Peyer's patch (tissue), 4 donors: ENCODE results near the gene NKAPD1. TPM values are rescaled to one million over a fixed set of nuclear protein-coding genes. Genes with fewer than 3 reads are reported as not detected.
A peak's percentile ranks its signal among the peaks of the same experiment; 100 is the strongest.
"Not testable (repeated sequence)": the region's sequence is repeated elsewhere in the genome, so short reads cannot be mapped to it uniquely, and the experiment has no call there.

Experiments
- DNase-seq, 3 donors: peaks; one replicate each; pipeline ENCODE4 v3.0.0-alpha.2; 2017 to 2019
- H3K27ac ChIP-seq, 4 donors: fragments of 200-600 bp; sonication (generic); one replicate each; pipeline ENCODE4 v1.5.1; 2016 to 2019
- H3K27me3 ChIP-seq, 2 donors: fragments of 200-600 bp; sonication (generic); one replicate each; pipeline ENCODE4 v1.5.1; 2019
- H3K36me3 ChIP-seq, 3 donors: fragments of 200-600 bp; sonication (generic); one replicate each; pipeline ENCODE4 v1.5.1; 2016 to 2019
- H3K4me1 ChIP-seq, 4 donors: fragments of 200-600 bp; sonication (generic); one replicate each; pipeline ENCODE4 v1.5.1; 2016 to 2019
- H3K4me3 ChIP-seq, 4 donors: fragments of 200-600 bp; sonication (generic); 1 replicate in 3 of 4; 2 replicates in 1 of 4; pipeline ENCODE4 v1.5.1; 2016 to 2019; ENCODE audit warnings: mild to moderate bottlenecking in 1 of 4
- H3K9me3 ChIP-seq, 4 donors: fragments of 200-600 bp; sonication (generic); one replicate each; pipeline ENCODE4 v1.5.1; 2016 to 2019; ENCODE audit warnings: mild to moderate bottlenecking in 1 of 4
- CTCF ChIP-seq, 6 experiments: fragments of 450-650 bp in 4 of 6; fragments of 200-600 bp in 2 of 6; sonication (generic) in 1 of 6; IDR thresholded peaks; one replicate each; pipeline ENCODE4 v1.5.1; 2017 to 2019; ENCODE audit warnings: antibody characterized with exemption in 6 of 6, mild to moderate bottlenecking in 3 of 6, moderate library complexity in 1 of 6
- POLR2A ChIP-seq, 2 donors: fragments of 450-650 bp; IDR thresholded peaks; one replicate each; pipeline ENCODE4 v1.5.1; 2017; ENCODE audit warnings: antibody characterized with exemption in 2 of 2, mild to moderate bottlenecking in 2 of 2, moderate library complexity in 2 of 2
- total RNA-seq, 4 donors: library from RNA; depleted of rRNA; stranded (reverse); fragments of >200 nt; gene quantifications; one replicate each; pipeline ENCODE4 v1.1.0, GENCODE V29; 2016

Gene NKAPD1
- total RNA-seq, 4 donors from 2014 or later = 10.1 to 28.1 (median 11.8) TPM

GRCh38 chr11:112082729-112083128 is 8.6 kb downstream of the NKAPD1 start:
- no peaks in the 10 kb centered on the region for H3K9me3 ChIP-seq
- TF ChIP-seq POLR2A (IDR thresholded peaks at IDR 0.05) = no peak
- TF ChIP-seq CTCF (IDR thresholded peaks at IDR 0.05) = no peak
- H3K27ac ChIP-seq = no peak overlapping the region
- no peaks in the 10 kb centered on the region for H3K27me3 ChIP-seq
- H3K4me1 ChIP-seq = peaks cover 0 to 13% (median 7%) of the 10 kb centered on the region in 4 donors
- no peak for DNase-seq
- peaks cover 0 to 70% (median 3%) of the 10 kb centered on the region in 3 donors for H3K36me3 ChIP-seq
- H3K4me3 ChIP-seq = no peak overlapping the region

- peaks cover 0 to 70% (median 0%) of the 10 kb centered on the region in 3 donors for H3K36me3 ChIP-seq
- H3K4me1 ChIP-seq = peaks cover 0 to 39% (median 7%) of the 10 kb centered on the region in 4 donors
- peak overlapping the region; percentile 80 to 93 (median 83) for H3K4me3 ChIP-seq
- peak in 1 of 3 donors; percentile 28 for DNase-seq
- TF ChIP-seq CTCF (IDR thresholded peaks at IDR 0.05) (no peak), POLR2A (IDR thresholded peaks at IDR 0.05) (no peak)
- no peaks in the 10 kb centered on the region for H3K9me3 ChIP-seq
- peak overlapping the region; percentile 71 to 84 (median 76) for H3K27ac ChIP-seq
- H3K27me3 ChIP-seq = no peaks in the 10 kb centered on the region
Observed at GRCh38 chr11:112085822-112086421, 11.8 kb downstream of the NKAPD1 start.

GRCh38 chr11:112086422-112087191 is 12.5 kb downstream of the NKAPD1 start, which contains the start of the genes SDHD and TIMM8B:
SDHD (plus strand) TSS chr11:112086873; CDS start chr11:112086908, 35 bp downstream.
TIMM8B (minus strand) TSS chr11:112086756; CDS start chr11:112086723, 33 bp downstream.
- H3K4me3 ChIP-seq = peak within 1 kb of the TSS; percentile 80 to 93 (median 83)
- TF ChIP-seq CTCF (IDR thresholded peaks at IDR 0.05) = peak in 4 of 6 experiments; percentile 5 to 53 (median 43)
- peak; percentile 41 to 72 for TF ChIP-seq POLR2A (IDR thresholded peaks at IDR 0.05)
- peaks cover 0 to 70% (median 0%) of the 10 kb centered on the region in 3 donors for H3K36me3 ChIP-seq
- no peaks in the 10 kb centered on the region for H3K27me3 ChIP-seq
- peak within 1 kb of the TSS; percentile 71 to 84 (median 76) for H3K27ac ChIP-seq
- H3K9me3 ChIP-seq = no peaks in the 10 kb centered on the region
- peak; percentile 90 to 97 (median 96) for DNase-seq
- peaks cover 0 to 39% (median 7%) of the 10 kb centered on the region in 4 donors for H3K4me1 ChIP-seq

- DNase-seq = no peak
- Histone ChIP-seq H3K4me1 (peaks cover 0 to 39% (median 7%) of the 10 kb centered on the region in 4 donors), H3K27ac (peak overlapping the region; percentile 71 to 84 (median 76)), H3K27me3 (no peaks in the 10 kb centered on the region), H3K9me3 (no peaks in the 10 kb centered on the region), H3K4me3 (peak overlapping the region; percentile 80 to 93 (median 83)), H3K36me3 (peaks cover 0 to 70% (median 0%) of the 10 kb centered on the region in 3 donors)
- no peak for TF ChIP-seq CTCF (IDR thresholded peaks at IDR 0.05)
- TF ChIP-seq POLR2A (IDR thresholded peaks at IDR 0.05) = no peak
Observed at GRCh38 chr11:112087212-112087611, 13.1 kb downstream of the NKAPD1 start.

GRCh38 chr11:112095302-112095701 is 21.2 kb downstream of the NKAPD1 start:
- H3K9me3 ChIP-seq, H3K4me1 ChIP-seq, H3K4me3 ChIP-seq, H3K27me3 ChIP-seq, H3K27ac ChIP-seq, DNase-seq: not testable (repeated sequence)
- H3K36me3 ChIP-seq = peaks cover 0 to 60% (median 0%) of the 10 kb centered on the region in 3 donors

- H3K9me3 ChIP-seq = no peaks in the 10 kb centered on the region
- H3K27ac ChIP-seq = no peak overlapping the region
- H3K4me3 ChIP-seq = no peak overlapping the region
- TF ChIP-seq POLR2A (IDR thresholded peaks at IDR 0.05) (no peak), CTCF (IDR thresholded peaks at IDR 0.05) (no peak)
- no peaks in the 10 kb centered on the region for H3K4me1 ChIP-seq
- no peaks in the 10 kb centered on the region for H3K27me3 ChIP-seq
- DNase-seq = no peak
- peaks cover 0 to 51% (median 0%) of the 10 kb centered on the region in 3 donors for H3K36me3 ChIP-seq
Observed at GRCh38 chr11:112096194-112096593, 22.1 kb downstream of the NKAPD1 start.
